ENCODE measurements around the gene BEGAIN. TPM values are rescaled to one million over a fixed set of nuclear protein-coding genes. Genes with fewer than 3 reads are reported as not detected.

The BEGAIN gene
- total RNA-seq, 1 donor from 2014 or later: 7.0 TPM

GRCh38 chr14:100608586-100609330 lies 21.5 kb upstream of the BEGAIN start:
- H3K27ac Mint-ChIP-seq (ENCODE audit: unreplicated experiment): no peak overlapping the region
- TF ChIP-seq CTCF (IDR thresholded peaks at IDR 0.05; ENCODE audit: partially characterized antibody, unreplicated experiment): no peak
- no peaks in the 10 kb centered on the region for H3K36me3 Mint-ChIP-seq (ENCODE audit: unreplicated experiment)
- DNase-seq: no peak
- H3K27me3 Mint-ChIP-seq (ENCODE audit: unreplicated experiment): peaks cover 5% of the 10 kb centered on the region
- H3K4me1 Mint-ChIP-seq (ENCODE audit: low read depth, unreplicated experiment): no peaks in the 10 kb centered on the region
- peaks cover 2% of the 10 kb centered on the region for H3K9me3 Mint-ChIP-seq (ENCODE audit: unreplicated experiment)
- no peak overlapping the region for H3K4me3 Mint-ChIP-seq (ENCODE audit: unreplicated experiment)

GRCh38 chr14:100608064-100608463 lies 20.8 kb upstream of the BEGAIN start:
- Mint-ChIP-seq H3K27me3 (ENCODE audit: unreplicated experiment) (peaks cover 5% of the 10 kb centered on the region), H3K4me1 (ENCODE audit: low read depth, unreplicated experiment) (no peaks in the 10 kb centered on the region), H3K9me3 (ENCODE audit: unreplicated experiment) (peaks cover 3% of the 10 kb centered on the region), H3K4me3 (ENCODE audit: unreplicated experiment) (no peak overlapping the region), H3K36me3 (ENCODE audit: unreplicated experiment) (no peaks in the 10 kb centered on the region), H3K27ac (ENCODE audit: unreplicated experiment) (no peak overlapping the region)
- no peak for TF ChIP-seq CTCF (IDR thresholded peaks at IDR 0.05; ENCODE audit: partially characterized antibody, unreplicated experiment)
- no peak for DNase-seq

- Mint-ChIP-seq H3K9me3 (ENCODE audit: unreplicated experiment) (peaks cover 6% of the 10 kb centered on the region), H3K27me3 (ENCODE audit: unreplicated experiment) (peaks cover 2% of the 10 kb centered on the region), H3K27ac (ENCODE audit: unreplicated experiment) (no peak overlapping the region), H3K4me3 (ENCODE audit: unreplicated experiment) (no peak overlapping the region), H3K36me3 (ENCODE audit: unreplicated experiment) (peaks cover 4% of the 10 kb centered on the region), H3K4me1 (ENCODE audit: low read depth, unreplicated experiment) (peaks cover 1% of the 10 kb centered on the region)
- no peak for TF ChIP-seq CTCF (IDR thresholded peaks at IDR 0.05; ENCODE audit: partially characterized antibody, unreplicated experiment)
- no peak for DNase-seq
Measured at GRCh38 chr14:100607611-100607956, 20.4 kb upstream of the BEGAIN start.

GRCh38 chr14:100606687-100607610 lies 19.7 kb upstream of the BEGAIN start:
- Mint-ChIP-seq H3K4me1 (ENCODE audit: low read depth, unreplicated experiment) (peaks cover 2% of the 10 kb centered on the region), H3K27me3 (ENCODE audit: unreplicated experiment) (peaks cover 2% of the 10 kb centered on the region), H3K9me3 (ENCODE audit: unreplicated experiment) (peaks cover 11% of the 10 kb centered on the region), H3K36me3 (ENCODE audit: unreplicated experiment) (peaks cover 10% of the 10 kb centered on the region), H3K4me3 (ENCODE audit: unreplicated experiment) (no peak overlapping the region), H3K27ac (ENCODE audit: unreplicated experiment) (no peak overlapping the region)
- TF ChIP-seq CTCF (IDR thresholded peaks at IDR 0.05; ENCODE audit: partially characterized antibody, unreplicated experiment): no peak
- no peak for DNase-seq
